MM.1S (cell line): ENCODE data around the gene TBX4.

ENCODE experiments used
- DNase-seq: peaks from one replicate; pipeline ENCODE4 v3.0.0-alpha.2; 2015
- H2AFZ ChIP-seq: fragments of 300-600 bp; sonication (generic); 2 replicates; pipeline ENCODE4 v1.6.0; 2016; ENCODE audit warnings: antibody characterized with exemption, low read length
- H3F3A ChIP-seq: fragments of 300-600 bp; sonication (generic); 2 replicates; pipeline ENCODE4 v1.6.1; 2016; ENCODE audit warnings: mild to moderate bottlenecking, antibody characterized with exemption, low read length, moderate library complexity, mixed read lengths; ENCODE audit not compliant: insufficient read depth
- H3K27ac ChIP-seq: fragments of 300-600 bp; sonication (generic); 2 replicates; pipeline ENCODE4 v1.5.1; 2016; ENCODE audit warnings: mild to moderate bottlenecking, low read length
- H3K27me3 ChIP-seq: fragments of 300-600 bp; sonication (generic); replicated peaks from 2 replicates; pipeline ENCODE4 v1.6.0; 2016; ENCODE audit warnings: low read length; ENCODE audit not compliant: insufficient read depth
- H3K36me3 ChIP-seq: fragments of 300-600 bp; sonication (generic); replicated peaks from 2 replicates; pipeline ENCODE4 v1.6.1; 2016; ENCODE audit warnings: mild to moderate bottlenecking, low read length, mixed read lengths; ENCODE audit not compliant: insufficient read depth
- H3K4me1 ChIP-seq: fragments of 300-600 bp; sonication (generic); 2 replicates; pipeline ENCODE4 v1.6.1; 2016; ENCODE audit warnings: low read length, mixed read lengths
- H3K4me2 ChIP-seq: fragments of 300-600 bp; sonication (generic); 2 replicates; pipeline ENCODE4 v1.6.0; 2016; ENCODE audit warnings: low read depth, low read length
- H3K4me3 ChIP-seq: fragments of 300-600 bp; sonication (generic); 2 replicates; pipeline ENCODE4 v1.5.1; 2016; ENCODE audit warnings: low read length, mixed read lengths
- H3K79me2 ChIP-seq: fragments of 300-600 bp; sonication (generic); 2 replicates; pipeline ENCODE4 v1.6.1; 2016; ENCODE audit warnings: mixed run types, low read length, mixed read lengths
- H3K9ac ChIP-seq: fragments of 300-600 bp; sonication (generic); 2 replicates; pipeline ENCODE4 v1.6.1; 2016; ENCODE audit warnings: low read length, mixed read lengths
- H3K9me2 ChIP-seq: fragments of 300-600 bp; sonication (generic); replicated peaks from 2 replicates; pipeline ENCODE4 v1.6.1; 2016; ENCODE audit warnings: mild to moderate bottlenecking, low read length, mixed read lengths; ENCODE audit not compliant: insufficient read depth
- H3K9me3 ChIP-seq: fragments of 300-600 bp; sonication (generic); replicated peaks from 2 replicates; pipeline ENCODE4 v1.6.1; 2016; ENCODE audit warnings: mild to moderate bottlenecking, low read length, mixed read lengths; ENCODE audit not compliant: insufficient read depth
- H4K20me1 ChIP-seq: fragments of 300-600 bp; sonication (generic); 2 replicates; pipeline ENCODE4 v1.6.1; 2016; ENCODE audit warnings: mild to moderate bottlenecking, low read length, moderate library complexity, mixed read lengths; ENCODE audit not compliant: insufficient read depth
- EZH2 ChIP-seq: fragments of 300-600 bp; sonication (generic); optimal IDR thresholded peaks from 2 replicates; pipeline ENCODE3; 2017; ENCODE audit warnings: low read depth, mild to moderate bottlenecking, antibody characterized with exemption, low read length, mixed read lengths
- EZH2phosphoT487 ChIP-seq: fragments of 300-600 bp; sonication (generic); IDR thresholded peaks from 2 replicates; pipeline ENCODE4 v1.6.1; 2018; ENCODE audit warnings: antibody characterized with exemption, low read length
- TF ChIP-seq, protein P1 (sequence below): fragments of 300-600 bp; sonication (generic); IDR thresholded peaks from 2 replicates; pipeline ENCODE4 v1.5.1; 2016; ENCODE audit warnings: antibody characterized with exemption, low read length, mixed read lengths

The TBX4 gene

GRCh38 chr17:61422869-61423268 lies 29.4 kb upstream of the TBX4 start:
- Histone ChIP-seq H3K9me2 (no peaks in the 10 kb centered on the region), H3K27ac (no peak overlapping the region), H3K36me3 (no peaks in the 10 kb centered on the region), H3K79me2 (no peaks in the 10 kb centered on the region), H3K9me3 (no peaks in the 10 kb centered on the region), H3K27me3 (no peaks in the 10 kb centered on the region), H3K4me3 (no peak overlapping the region), H3K4me1 (no peaks in the 10 kb centered on the region), H3F3A (no peaks in the 10 kb centered on the region), H2AFZ (no peak overlapping the region), H3K4me2 (no peak overlapping the region), H3K9ac (no peak overlapping the region), H4K20me1 (no peaks in the 10 kb centered on the region)
- DNase-seq: no peak
- TF ChIP-seq EZH2 (no peak), EZH2phosphoT487 (no peak)
- TF ChIP-seq, protein P1, sequence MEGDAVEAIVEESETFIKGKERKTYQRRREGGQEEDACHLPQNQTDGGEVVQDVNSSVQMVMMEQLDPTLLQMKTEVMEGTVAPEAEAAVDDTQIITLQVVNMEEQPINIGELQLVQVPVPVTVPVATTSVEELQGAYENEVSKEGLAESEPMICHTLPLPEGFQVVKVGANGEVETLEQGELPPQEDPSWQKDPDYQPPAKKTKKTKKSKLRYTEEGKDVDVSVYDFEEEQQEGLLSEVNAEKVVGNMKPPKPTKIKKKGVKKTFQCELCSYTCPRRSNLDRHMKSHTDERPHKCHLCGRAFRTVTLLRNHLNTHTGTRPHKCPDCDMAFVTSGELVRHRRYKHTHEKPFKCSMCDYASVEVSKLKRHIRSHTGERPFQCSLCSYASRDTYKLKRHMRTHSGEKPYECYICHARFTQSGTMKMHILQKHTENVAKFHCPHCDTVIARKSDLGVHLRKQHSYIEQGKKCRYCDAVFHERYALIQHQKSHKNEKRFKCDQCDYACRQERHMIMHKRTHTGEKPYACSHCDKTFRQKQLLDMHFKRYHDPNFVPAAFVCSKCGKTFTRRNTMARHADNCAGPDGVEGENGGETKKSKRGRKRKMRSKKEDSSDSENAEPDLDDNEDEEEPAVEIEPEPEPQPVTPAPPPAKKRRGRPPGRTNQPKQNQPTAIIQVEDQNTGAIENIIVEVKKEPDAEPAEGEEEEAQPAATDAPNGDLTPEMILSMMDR: no peak

DNA sequence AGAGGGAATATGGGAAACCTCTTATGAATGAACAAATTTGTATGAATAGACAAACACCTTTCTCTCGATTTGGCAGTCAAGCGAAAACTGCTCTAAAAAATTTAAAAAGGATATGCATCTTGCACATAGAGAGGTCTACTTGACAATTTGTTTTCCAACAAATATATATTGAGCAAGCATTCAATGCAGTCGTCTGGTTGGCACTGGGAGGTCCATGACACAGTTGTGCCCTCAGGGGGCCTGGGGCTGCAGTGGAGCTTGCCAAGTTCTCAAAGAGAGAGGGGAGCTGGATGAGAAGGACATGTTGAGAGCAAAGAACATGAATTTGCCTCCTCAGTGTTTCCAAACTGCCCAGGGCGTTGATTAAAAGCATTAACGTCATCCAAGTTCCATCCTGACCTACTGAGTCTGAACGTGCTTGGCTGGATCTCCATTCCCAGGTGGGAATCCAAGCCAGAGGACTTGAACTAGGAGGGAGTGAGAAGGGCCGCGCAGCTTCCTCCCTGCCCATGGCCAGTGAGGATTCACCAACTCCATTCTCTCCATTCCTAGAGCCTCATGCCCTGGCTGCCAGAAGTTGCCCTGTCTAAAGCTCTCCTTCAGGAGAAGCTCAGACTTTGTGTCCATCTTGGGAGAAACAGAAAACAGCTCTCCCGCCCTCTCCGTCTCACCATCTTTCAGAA lies 28.1 kb upstream of the TBX4 start:
- no peaks in the 10 kb centered on the region for H3K79me2 ChIP-seq
- no peak for DNase-seq
- H3K9me3 ChIP-seq: no peaks in the 10 kb centered on the region
- H3K36me3 ChIP-seq: no peaks in the 10 kb centered on the region
- no peaks in the 10 kb centered on the region for H3F3A ChIP-seq
- no peak overlapping the region for H3K27ac ChIP-seq
- H2AFZ ChIP-seq: no peak overlapping the region
- H3K27me3 ChIP-seq: no peaks in the 10 kb centered on the region
- no peaks in the 10 kb centered on the region for H4K20me1 ChIP-seq
- no peak overlapping the region for H3K4me2 ChIP-seq
- H3K9ac ChIP-seq: no peak overlapping the region
- H3K9me2 ChIP-seq: no peaks in the 10 kb centered on the region
- H3K4me1 ChIP-seq: no peaks in the 10 kb centered on the region
- H3K4me3 ChIP-seq: no peak overlapping the region
- TF ChIP-seq, protein P1: no peak
- TF ChIP-seq EZH2 (no peak), EZH2phosphoT487 (no peak)

DNA sequence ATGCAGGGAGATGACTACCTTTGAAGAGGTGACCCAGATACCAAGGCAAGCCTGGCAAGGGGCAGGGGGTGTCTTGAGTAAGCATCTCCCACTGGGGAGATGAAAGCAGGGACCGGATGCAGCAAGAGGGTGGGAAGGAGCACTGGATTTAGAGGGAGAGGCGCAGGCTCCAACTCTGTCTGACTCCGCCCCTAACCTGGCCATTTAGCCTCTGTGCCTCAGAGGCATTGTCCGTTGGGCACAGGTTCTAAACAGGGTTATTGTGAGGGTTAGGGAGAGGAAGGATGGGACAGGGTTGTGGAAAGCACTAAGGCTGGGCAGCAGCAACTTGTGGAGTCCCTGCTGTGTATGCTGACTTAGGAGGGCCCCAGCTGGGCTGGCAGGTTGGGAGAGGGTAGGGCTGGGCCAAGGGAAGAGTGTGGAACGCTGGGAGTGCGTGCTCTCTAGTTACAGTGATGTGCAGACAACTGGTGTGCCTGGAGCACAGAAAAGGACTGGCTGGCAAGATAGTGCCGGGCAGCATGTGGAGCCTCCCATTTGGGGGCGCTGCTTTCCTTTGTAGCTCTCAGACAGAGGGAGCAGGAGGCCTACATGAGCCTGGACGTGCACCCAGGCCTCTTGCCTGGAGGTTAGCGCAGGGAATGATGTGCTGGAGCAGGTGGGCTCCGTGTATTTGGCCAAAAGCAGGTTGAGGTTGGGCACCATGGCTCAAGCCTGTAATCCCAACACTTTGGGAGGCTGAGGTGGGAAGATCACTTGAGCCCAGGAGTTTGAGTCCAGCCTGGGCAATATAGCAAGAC lies 26.3 kb upstream of the TBX4 start:
- Histone ChIP-seq H4K20me1 (no peaks in the 10 kb centered on the region), H3K36me3 (no peaks in the 10 kb centered on the region), H3K27me3 (no peaks in the 10 kb centered on the region), H3K79me2 (no peaks in the 10 kb centered on the region), H3K9me3 (no peaks in the 10 kb centered on the region), H3F3A (no peaks in the 10 kb centered on the region), H3K4me2 (no peak overlapping the region), H3K9ac (no peak overlapping the region), H3K27ac (no peak overlapping the region), H2AFZ (no peak overlapping the region), H3K4me3 (no peak overlapping the region), H3K4me1 (no peaks in the 10 kb centered on the region), H3K9me2 (no peaks in the 10 kb centered on the region)
- DNase-seq: no peak
- no peak for TF ChIP-seq EZH2
- TF ChIP-seq, protein P1: no peak
- no peak for TF ChIP-seq EZH2phosphoT487
